GM12801 (cell line): ENCODE measurements around the gene DENND6B.

Experiments used
- TF ChIP-seq, protein P1 (sequence below): IDR thresholded peaks from one replicate; pipeline ENCODE4 v1.5.1; 2011; ENCODE audit warnings: control low read depth; ENCODE audit not compliant: insufficient read length; ENCODE audit errors: extremely low read depth

Gene DENND6B

GRCh38 chr22:50310031-50310722, 16.6 kb downstream of the DENND6B start:
- TF ChIP-seq, protein P1, sequence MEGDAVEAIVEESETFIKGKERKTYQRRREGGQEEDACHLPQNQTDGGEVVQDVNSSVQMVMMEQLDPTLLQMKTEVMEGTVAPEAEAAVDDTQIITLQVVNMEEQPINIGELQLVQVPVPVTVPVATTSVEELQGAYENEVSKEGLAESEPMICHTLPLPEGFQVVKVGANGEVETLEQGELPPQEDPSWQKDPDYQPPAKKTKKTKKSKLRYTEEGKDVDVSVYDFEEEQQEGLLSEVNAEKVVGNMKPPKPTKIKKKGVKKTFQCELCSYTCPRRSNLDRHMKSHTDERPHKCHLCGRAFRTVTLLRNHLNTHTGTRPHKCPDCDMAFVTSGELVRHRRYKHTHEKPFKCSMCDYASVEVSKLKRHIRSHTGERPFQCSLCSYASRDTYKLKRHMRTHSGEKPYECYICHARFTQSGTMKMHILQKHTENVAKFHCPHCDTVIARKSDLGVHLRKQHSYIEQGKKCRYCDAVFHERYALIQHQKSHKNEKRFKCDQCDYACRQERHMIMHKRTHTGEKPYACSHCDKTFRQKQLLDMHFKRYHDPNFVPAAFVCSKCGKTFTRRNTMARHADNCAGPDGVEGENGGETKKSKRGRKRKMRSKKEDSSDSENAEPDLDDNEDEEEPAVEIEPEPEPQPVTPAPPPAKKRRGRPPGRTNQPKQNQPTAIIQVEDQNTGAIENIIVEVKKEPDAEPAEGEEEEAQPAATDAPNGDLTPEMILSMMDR: no peak

DNA sequence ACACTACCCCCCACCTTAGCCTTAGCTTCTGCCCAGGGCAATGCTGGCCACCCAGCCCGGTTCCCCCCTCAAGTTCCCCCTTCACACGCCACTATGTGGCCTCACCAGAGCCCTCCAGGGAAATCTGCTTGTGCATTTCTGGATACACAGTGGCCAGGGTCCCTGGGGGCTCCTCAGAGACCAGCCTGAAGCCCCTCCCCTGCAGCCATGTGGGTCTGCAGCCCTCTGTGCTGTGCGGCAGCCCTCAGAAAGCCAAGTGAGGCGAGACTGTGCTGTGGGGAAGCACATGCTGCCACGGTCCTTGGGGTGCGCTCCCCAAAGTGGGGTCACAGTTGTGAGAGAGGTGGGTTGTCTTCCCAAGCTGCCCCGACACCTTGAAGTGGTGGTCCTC, 17.2 kb downstream of the DENND6B start:
- TF ChIP-seq, protein P1: no peak

DNA sequence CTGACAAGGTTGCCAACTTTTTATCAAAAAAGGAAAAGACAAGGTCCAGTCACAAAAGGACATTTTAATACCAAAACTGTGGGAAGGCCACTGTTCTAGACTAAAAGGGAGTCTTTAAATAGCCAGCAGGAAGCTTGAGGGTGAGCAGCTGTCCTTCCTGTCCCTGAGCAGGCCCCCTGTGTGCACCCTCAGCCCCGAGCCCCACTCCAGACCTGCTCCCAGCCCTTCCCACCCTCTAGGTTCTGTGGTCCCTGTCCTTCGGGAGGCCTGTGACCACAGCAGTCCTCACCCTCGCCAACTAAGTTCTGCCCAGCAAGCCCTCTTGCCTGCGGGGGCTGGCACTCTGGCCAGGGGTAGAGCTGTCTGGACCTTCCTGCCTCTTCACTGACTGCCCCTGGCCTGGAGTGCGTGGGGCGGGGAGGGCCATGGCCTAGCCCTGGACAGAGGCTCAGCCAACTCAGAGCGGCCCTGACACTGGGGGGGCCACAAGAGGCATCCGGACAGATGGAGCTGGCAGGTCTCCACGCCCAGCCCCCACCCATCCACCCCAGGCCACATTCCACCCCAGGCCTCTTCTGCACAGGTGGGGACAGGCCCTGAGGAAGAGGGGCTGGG, 17.7 kb downstream of the DENND6B start:
- TF ChIP-seq, protein P1: no peak

GRCh38 chr22:50308597-50308935, 18.2 kb downstream of the DENND6B start:
- TF ChIP-seq, protein P1: no peak

DNA sequence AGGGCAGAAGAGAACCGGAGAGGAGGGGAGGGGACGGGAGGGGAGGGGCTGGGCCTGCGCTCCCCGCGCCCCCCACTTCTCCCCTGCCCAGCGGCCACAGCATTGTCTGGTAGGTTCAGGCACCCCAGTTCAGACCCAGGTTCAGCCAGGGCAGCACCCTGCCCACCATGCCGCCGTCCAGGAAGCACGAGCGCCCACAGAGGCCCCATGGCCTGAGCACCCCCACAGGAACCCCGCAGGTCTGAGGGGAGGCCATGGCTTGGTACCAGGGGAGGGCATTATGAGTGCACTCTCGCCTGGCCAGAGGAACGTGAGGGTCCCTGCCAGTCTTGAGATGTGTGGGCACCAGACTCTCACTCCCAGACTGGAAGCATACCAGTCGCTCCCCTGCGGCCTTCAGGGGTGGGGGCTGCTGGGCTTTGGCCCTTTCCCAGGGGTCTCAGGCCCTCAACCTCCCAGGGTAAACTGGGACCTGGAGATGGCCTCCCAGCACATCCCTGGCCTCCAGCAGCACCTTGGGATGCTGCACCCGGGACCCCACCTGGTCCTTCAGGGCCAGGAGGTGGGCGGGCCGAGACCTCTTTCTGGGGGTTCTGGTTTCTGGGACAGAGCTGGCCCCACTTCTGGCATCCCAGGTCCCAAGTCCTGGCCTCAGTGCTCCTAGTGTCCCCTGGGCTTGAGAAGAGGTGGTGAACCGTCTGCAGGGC, 18.8 kb downstream of the DENND6B start:
- TF ChIP-seq, protein P1: no peak

DNA sequence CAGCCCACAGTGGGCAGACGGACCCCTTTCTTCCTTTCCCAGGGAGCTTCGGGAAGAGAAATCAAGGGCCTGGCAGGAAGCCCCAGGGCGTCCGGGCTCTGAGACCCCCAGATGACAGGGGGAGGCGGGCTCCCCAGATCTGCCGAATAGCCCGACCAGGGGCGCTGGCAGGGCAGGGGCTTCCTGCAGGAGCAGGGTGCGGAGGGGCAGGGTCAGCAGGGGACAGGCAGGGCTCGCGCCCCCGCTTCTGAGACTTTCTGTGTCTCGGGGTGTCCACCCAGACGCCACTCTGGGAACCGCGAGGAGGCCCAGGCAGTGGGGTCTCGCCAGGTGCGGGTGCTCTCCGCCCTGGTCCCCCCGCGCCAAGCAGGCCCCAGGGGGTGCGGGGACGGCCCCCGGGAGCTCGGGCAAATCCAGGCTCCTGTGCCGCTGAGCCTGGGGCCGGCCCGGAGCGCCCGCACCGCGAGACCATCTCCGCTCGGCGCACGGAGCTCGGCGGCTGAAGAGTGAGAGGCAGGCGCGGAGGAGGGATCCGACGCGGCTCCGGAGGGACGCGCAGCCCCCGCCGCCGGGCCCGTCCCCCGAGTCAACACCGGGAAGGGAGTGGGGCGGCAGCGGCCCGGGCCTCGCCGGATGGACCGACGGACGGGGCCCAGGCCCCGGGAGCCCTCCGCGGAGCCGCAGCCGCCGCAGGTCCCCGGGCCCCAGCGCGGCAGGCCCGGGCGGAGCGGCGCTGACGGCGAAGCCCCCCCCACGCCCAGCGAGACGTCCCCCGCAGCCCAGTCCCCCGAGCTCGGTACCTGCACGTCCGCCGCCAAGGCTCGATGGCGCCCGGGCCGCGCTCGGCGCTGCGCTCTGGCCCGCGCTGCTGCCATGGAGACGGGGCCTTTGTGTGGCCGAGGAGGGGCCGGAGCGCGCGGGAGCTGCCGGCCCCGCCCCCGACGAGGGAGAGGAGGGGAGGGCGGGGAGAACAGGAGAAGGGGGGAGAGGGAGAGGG, 19.8 kb downstream of the DENND6B start, which contains the start of gene PLXNB2:
TSS of gene PLXNB2 (minus strand) at position 894 of the 997 bp plus-strand sequence. CDS start 17,062 bp downstream, outside the sequence.
- TF ChIP-seq, protein P1: no peak
